Hepatocyte (in vitro differentiated cells): Measurements from ENCODE around the gene FBXO15. TPM values are rescaled to one million over a fixed set of nuclear protein-coding genes. Genes with fewer than 3 reads are reported as not detected.
A peak's percentile ranks its signal among the peaks of the same experiment; 100 is the strongest.

Experiments
- DNase-seq: peaks from one replicate; pipeline ENCODE4 v3.0.0-alpha.2; 2016; ENCODE audit warnings: low spot score
- H2AFZ ChIP-seq: fragments of 200-600 bp; sonication (generic); 2 replicates; pipeline ENCODE4 v1.6.0; 2016; ENCODE audit warnings: antibody characterized with exemption, mild to moderate bottlenecking
- H3K27ac ChIP-seq: fragments of 200-600 bp; sonication (generic); 2 replicates; pipeline ENCODE4 v1.5.1; 2016; ENCODE audit warnings: mild to moderate bottlenecking
- H3K27me3 ChIP-seq: fragments of 200-600 bp; sonication (generic); 2 replicates; pipeline ENCODE4 v1.6.1; 2016
- H3K36me3 ChIP-seq: fragments of 200-600 bp; sonication (generic); replicated peaks from 2 replicates; pipeline ENCODE4 v1.5.1; 2016; ENCODE audit warnings: low read depth; ENCODE audit not compliant: insufficient read depth
- H3K4me1 ChIP-seq: fragments of 200-600 bp; sonication (generic); 2 replicates; pipeline ENCODE4 v1.5.1; 2016; ENCODE audit warnings: mild to moderate bottlenecking, moderate library complexity; ENCODE audit not compliant: insufficient read depth
- H3K4me2 ChIP-seq: fragments of 200-600 bp; sonication (generic); 2 replicates; pipeline ENCODE4 v1.6.0; 2016
- H3K4me3 ChIP-seq: fragments of 200-600 bp; sonication (generic); 2 replicates; pipeline ENCODE4 v1.5.1; 2016; ENCODE audit warnings: mild to moderate bottlenecking
- H3K79me2 ChIP-seq: fragments of 200-600 bp; sonication (generic); 2 replicates; pipeline ENCODE4 v1.6.0; 2017; ENCODE audit warnings: mild to moderate bottlenecking
- H3K9me2 ChIP-seq: fragments of 200-600 bp; sonication (generic); replicated peaks from 2 replicates; pipeline ENCODE4 v1.6.0; 2017; ENCODE audit warnings: mild to moderate bottlenecking; ENCODE audit not compliant: insufficient read depth
- H3K9me3 ChIP-seq: fragments of 200-600 bp; sonication (generic); 2 replicates; pipeline ENCODE4 v1.5.1; 2016; ENCODE audit warnings: low read depth, mild to moderate bottlenecking
- H4K20me1 ChIP-seq: fragments of 200-600 bp; sonication (generic); 2 replicates; pipeline ENCODE4 v1.6.0; 2016; ENCODE audit warnings: mild to moderate bottlenecking; ENCODE audit not compliant: insufficient read depth, poor library complexity, severe bottlenecking
- EZH2 ChIP-seq: fragments of 200-600 bp; sonication (generic); IDR thresholded peaks from 2 replicates; pipeline ENCODE4 v1.6.1; 2016; ENCODE audit warnings: antibody characterized with exemption, mild to moderate bottlenecking, borderline replicate concordance
- EZH2phosphoT487 ChIP-seq: fragments of 200-600 bp; sonication (generic); IDR thresholded peaks from one replicate; pipeline ENCODE4 v1.6.1; 2018; ENCODE audit warnings: antibody characterized with exemption, mild to moderate bottlenecking, low read depth, moderate library complexity; ENCODE audit not compliant: unreplicated experiment, severe bottlenecking
- WGBS: methylation state at CpG from one replicate; pipeline ENCODE4 v1.1.6; 2016; ENCODE audit warnings: low lambda C conversion rate; ENCODE audit errors: missing lambda C conversion rate; 5-methylcytosine and 5-hydroxymethylcytosine counted together
- polyA plus RNA-seq: library from polyadenylated mRNA; unstranded; fragments of >200 nt; fragmentation: Nextera tagmentation; extraction: Ambion mirVana; gene quantifications from 2 replicates; pipeline ENCODE4 v1.2.1, GENCODE V29; 2016
- total RNA-seq: library from RNA; depleted of rRNA; stranded (reverse); fragments of >200 nt; gene quantifications from 2 replicates; pipeline ENCODE4 v1.2.3, GENCODE V29; 2014
- TF ChIP-seq, protein P1 (sequence below): fragments of 200-600 bp; sonication (generic); IDR thresholded peaks from 2 replicates; pipeline ENCODE4 v1.5.1; 2016; ENCODE audit warnings: antibody characterized with exemption, mild to moderate bottlenecking; ENCODE audit not compliant: poor library complexity

The FBXO15 gene
- total and polyA plus RNA-seq, 2 experiments from 2014 or later: 0.69 to 0.93 TPM

DNA sequence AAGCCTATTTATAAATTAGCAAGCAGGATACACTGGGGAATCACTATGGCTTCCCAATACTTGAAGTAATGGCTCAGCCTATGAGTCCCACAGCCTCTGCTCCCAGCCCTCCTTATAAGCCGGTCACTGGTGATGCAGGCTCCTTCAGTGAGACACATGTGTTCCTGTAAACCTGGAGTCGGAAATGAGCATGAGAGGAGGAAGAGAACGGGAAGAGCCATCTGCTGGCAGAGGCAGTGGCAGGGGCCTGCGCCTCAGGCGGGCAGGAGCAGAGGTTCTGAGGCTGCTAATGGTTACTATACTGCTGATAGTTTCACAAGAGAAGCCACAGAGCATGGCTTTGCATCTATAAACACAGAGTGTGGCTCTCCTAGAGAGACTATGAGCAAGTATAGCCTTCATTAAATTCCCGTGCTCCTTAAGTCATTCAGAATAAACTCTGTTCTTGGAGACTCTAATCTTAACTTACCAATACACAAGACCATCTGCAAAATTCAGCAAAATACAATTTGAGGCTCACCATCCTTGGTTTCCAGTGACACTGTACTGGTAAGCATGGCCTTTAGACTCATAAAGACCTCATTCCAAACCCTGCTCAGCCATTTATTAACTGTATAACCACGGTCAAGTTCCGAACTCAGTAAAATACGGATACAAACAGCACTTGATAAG is 63.3 kb downstream of the FBXO15 start:
- Histone ChIP-seq H3K27ac (no peak overlapping the region), H3K9me3 (no peaks in the 10 kb centered on the region), H3K4me1 (peaks cover 4% of the 10 kb centered on the region), H4K20me1 (no peaks in the 10 kb centered on the region), H2AFZ (no peak overlapping the region), H3K36me3 (no peaks in the 10 kb centered on the region), H3K79me2 (no peaks in the 10 kb centered on the region), H3K4me2 (no peak overlapping the region), H3K27me3 (peaks cover 4% of the 10 kb centered on the region), H3K4me3 (no peak overlapping the region), H3K9me2 (no peaks in the 10 kb centered on the region)
- TF ChIP-seq EZH2phosphoT487 (no peak), EZH2 (no peak)
- TF ChIP-seq, protein P1, sequence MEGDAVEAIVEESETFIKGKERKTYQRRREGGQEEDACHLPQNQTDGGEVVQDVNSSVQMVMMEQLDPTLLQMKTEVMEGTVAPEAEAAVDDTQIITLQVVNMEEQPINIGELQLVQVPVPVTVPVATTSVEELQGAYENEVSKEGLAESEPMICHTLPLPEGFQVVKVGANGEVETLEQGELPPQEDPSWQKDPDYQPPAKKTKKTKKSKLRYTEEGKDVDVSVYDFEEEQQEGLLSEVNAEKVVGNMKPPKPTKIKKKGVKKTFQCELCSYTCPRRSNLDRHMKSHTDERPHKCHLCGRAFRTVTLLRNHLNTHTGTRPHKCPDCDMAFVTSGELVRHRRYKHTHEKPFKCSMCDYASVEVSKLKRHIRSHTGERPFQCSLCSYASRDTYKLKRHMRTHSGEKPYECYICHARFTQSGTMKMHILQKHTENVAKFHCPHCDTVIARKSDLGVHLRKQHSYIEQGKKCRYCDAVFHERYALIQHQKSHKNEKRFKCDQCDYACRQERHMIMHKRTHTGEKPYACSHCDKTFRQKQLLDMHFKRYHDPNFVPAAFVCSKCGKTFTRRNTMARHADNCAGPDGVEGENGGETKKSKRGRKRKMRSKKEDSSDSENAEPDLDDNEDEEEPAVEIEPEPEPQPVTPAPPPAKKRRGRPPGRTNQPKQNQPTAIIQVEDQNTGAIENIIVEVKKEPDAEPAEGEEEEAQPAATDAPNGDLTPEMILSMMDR: no peak
- 74% methylated on average over 9 of the region's 9 CpGs for WGBS
- no peak for DNase-seq

DNA sequence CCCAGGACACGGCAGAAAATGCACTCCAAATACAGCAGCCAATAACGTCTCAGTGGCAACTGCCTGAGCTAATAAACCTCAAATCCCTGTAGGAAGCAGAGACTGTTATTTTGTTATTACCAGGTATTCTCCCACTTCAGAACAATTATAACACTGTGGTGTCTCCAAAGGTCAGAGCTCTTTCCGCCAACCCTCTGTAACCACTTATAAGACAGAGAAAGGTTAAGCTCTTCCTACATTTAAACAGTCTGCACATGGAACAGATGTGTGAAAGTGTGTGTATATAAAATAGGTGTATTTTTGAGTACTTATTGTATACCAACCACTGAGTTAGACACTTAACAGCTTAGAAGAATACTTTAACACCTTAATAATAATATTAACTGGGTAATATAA is 64.1 kb downstream of the FBXO15 start:
- H3K36me3 ChIP-seq: no peaks in the 10 kb centered on the region
- no peaks in the 10 kb centered on the region for H4K20me1 ChIP-seq
- H3K4me1 ChIP-seq: peaks cover 4% of the 10 kb centered on the region
- no peak overlapping the region for H3K4me3 ChIP-seq
- no peak for DNase-seq
- TF ChIP-seq, protein P1: no peak
- TF ChIP-seq EZH2phosphoT487 (no peak), EZH2 (no peak)
- no peak overlapping the region for H3K4me2 ChIP-seq
- no peaks in the 10 kb centered on the region for H3K9me2 ChIP-seq
- WGBS: 63% methylated on average over 3 of the region's 3 CpGs
- no peak overlapping the region for H3K27ac ChIP-seq
- H3K27me3 ChIP-seq: peaks cover 4% of the 10 kb centered on the region
- H3K9me3 ChIP-seq: no peaks in the 10 kb centered on the region
- H2AFZ ChIP-seq: no peak overlapping the region
- no peaks in the 10 kb centered on the region for H3K79me2 ChIP-seq

DNA sequence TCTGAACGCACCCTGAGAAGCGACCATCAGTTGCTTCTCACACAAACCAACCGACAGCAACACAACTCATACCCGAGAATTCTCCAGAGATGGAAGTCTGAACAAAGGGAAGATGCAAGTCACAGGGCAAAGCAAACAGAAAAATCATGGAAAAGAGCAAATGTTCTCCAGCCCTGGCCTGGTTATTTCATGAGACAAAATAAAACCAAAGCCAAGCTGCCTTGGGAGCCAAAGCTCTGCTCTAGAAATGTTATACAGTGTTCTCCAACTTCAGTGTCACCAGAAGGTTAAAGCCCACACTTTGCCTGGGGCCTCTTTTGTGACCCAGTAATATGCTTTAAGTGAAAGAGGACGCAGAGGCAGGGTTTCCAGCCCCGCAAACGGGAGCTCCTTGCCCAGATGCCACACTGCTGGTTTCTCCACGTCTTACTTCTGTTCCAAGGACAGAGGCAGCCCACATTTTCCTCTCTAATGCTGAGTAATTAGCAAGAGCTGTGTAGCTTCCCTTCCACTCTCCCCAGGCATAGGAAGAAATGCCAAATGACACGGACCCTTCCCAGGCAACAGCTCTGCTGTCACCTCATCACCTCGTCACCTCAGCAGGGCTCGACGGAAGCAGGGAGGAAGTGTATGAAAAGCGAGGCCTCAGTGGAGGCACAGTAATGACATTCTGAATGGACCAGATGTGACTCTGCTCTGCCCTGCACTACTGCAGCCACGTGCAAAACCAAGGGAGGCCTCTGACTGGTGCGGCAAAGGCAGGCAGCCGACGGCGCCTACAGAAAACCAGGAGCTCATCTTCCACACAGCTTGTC is 64.7 kb downstream of the FBXO15 start:
- H3K27ac ChIP-seq: no peak overlapping the region

More for the DNA sequence above, 64.7 kb downstream of the FBXO15 start:
- H2AFZ ChIP-seq: peak overlapping the region; percentile 18
- no peaks in the 10 kb centered on the region for H4K20me1 ChIP-seq
- TF ChIP-seq EZH2 (no peak), EZH2phosphoT487 (no peak)
- TF ChIP-seq, protein P1: no peak
- H3K9me3 ChIP-seq: no peaks in the 10 kb centered on the region
- H3K9me2 ChIP-seq: no peaks in the 10 kb centered on the region
- no peaks in the 10 kb centered on the region for H3K79me2 ChIP-seq
- DNase-seq: no peak
- no peaks in the 10 kb centered on the region for H3K36me3 ChIP-seq
- WGBS: 51% methylated on average over 18 of the region's 18 CpGs
- H3K4me1 ChIP-seq: peaks cover 4% of the 10 kb centered on the region
- H3K4me2 ChIP-seq: no peak overlapping the region
- H3K27me3 ChIP-seq: peaks cover 4% of the 10 kb centered on the region
- no peak overlapping the region for H3K4me3 ChIP-seq
